H1 (cell line): Measurements from ENCODE around the gene MMP20. TPM values are rescaled to one million over a fixed set of nuclear protein-coding genes. Genes with fewer than 3 reads are reported as not detected.

Source experiments
- BCL11A ChIP-seq, 2 experiments: IDR thresholded peaks; one replicate each; pipeline ENCODE4 v1.6.1; 2011; ENCODE audit warnings: low read depth in 2 of 2, low read length in 2 of 2, mild to moderate bottlenecking in 2 of 2
- CEBPB ChIP-seq: IDR thresholded peaks from 2 replicates; pipeline ENCODE4 v1.6.1; 2012; ENCODE audit warnings: low read depth, low read length
- CHD7 ChIP-seq: fragments of 300-600 bp; sonication (generic); IDR thresholded peaks from 2 replicates; pipeline ENCODE4 v1.7.1; 2012; ENCODE audit warnings: low read length, moderate library complexity, mild to moderate bottlenecking, inconsistent platforms; ENCODE audit not compliant: insufficient replicate concordance
- GABPA ChIP-seq: IDR thresholded peaks from 2 replicates; pipeline ENCODE4 v1.6.1; 2011; ENCODE audit warnings: mild to moderate bottlenecking, low read length, moderate library complexity, borderline replicate concordance; ENCODE audit not compliant: insufficient read depth
- JUND ChIP-seq: IDR thresholded peaks from 2 replicates; pipeline ENCODE4 v1.6.1; 2011; ENCODE audit warnings: mild to moderate bottlenecking, improper control_type of control experiment, low read length
- RAD21 ChIP-seq, 2 experiments: IDR thresholded peaks in 1 of 2; conservative IDR thresholded peaks in 1 of 2; 2 replicates each; pipeline ENCODE4 v1.6.1; 2011; ENCODE audit warnings: low read depth in 2 of 2, low read length in 2 of 2, improper control_type of control experiment in 1 of 2, inconsistent platforms in 1 of 2, mild to moderate bottlenecking in 1 of 2, moderate library complexity in 1 of 2
- SIN3A ChIP-seq, 2 experiments: IDR thresholded peaks in 1 of 2; conservative IDR thresholded peaks in 1 of 2; 2 replicates each; pipeline ENCODE4 v1.6.1; 2011 to 2012; ENCODE audit warnings: low read length in 2 of 2, improper control_type of control experiment in 1 of 2, low read depth in 1 of 2, mild to moderate bottlenecking in 1 of 2
- SIX5 ChIP-seq: IDR thresholded peaks from 2 replicates; pipeline ENCODE4 v1.6.1; 2011; ENCODE audit warnings: mild to moderate bottlenecking, low read depth, low read length
- SP1 ChIP-seq: IDR thresholded peaks from 2 replicates; pipeline ENCODE4 v1.6.1; 2011; ENCODE audit warnings: low read depth, low read length
- TEAD4 ChIP-seq: IDR thresholded peaks from 2 replicates; pipeline ENCODE4 v1.6.1; 2012; ENCODE audit warnings: low read depth, low read length, inconsistent platforms, mixed read lengths
- polyA plus RNA-seq, 7 experiments: library from polyadenylated mRNA; depleted of rRNA in 3 of 7; stranded (reverse) in 5 of 7; unstranded in 2 of 7; fragments of >200 nt in 5 of 7; fragments of 200-250 nt in 2 of 7; gene quantifications; 1 replicate in 5 of 7; 2 replicates in 1 of 7; 4 replicates in 1 of 7; pipeline versions ENCODE4 v1.2.1 to v1.2.3, GENCODE V29; 2011 to 2013; ENCODE audit warnings: missing spikeins in 2 of 7, mixed read lengths in 2 of 7
- total RNA-seq: library from RNA; stranded (reverse); fragmentation: NEBNext Ultra II Directional; extraction: Animal tissue kit (Norgen Biotek cat#: 25700); gene quantifications from 2 replicates; pipeline ENCODE4 v1.2.1, GENCODE V29; 2021

The MMP20 gene
- total and polyA plus RNA-seq, 2 of the 8 experiments (the other 6 are each of a cell fraction or from before 2014, with no cell fraction given) = not detected

GRCh38 chr11:102662607-102663006 lies 37.5 kb upstream of the MMP20 start (continued):
- no peak for TF ChIP-seq CHD7
- no peak for TF ChIP-seq GABPA
- TF ChIP-seq JUND = no peak
- TF ChIP-seq TEAD4 = no peak
- no peak for TF ChIP-seq SP1
- no peak for TF ChIP-seq SIN3A (conservative IDR thresholded peaks at IDR 0.05 in 1 of 2, IDR thresholded peaks at IDR 0.05 in 1 of 2; ENCODE audit: low read depth in 1 of 2, low read length in 2 of 2)
- TF ChIP-seq RAD21 (IDR thresholded peaks at IDR 0.05 in 1 of 2, conservative IDR thresholded peaks at IDR 0.05 in 1 of 2; ENCODE audit: low read depth in 2 of 2, low read length in 2 of 2) = no peak
- no peak for TF ChIP-seq SIX5
- no peak for TF ChIP-seq BCL11A (IDR thresholded peaks at IDR 0.05; ENCODE audit: low read depth in 2 of 2, low read length in 2 of 2)
- no peak for TF ChIP-seq CEBPB
